HTERT RPE-1 (cell line): Measurements from ENCODE around the gene SETX.

Experiments
- in situ Hi-C: fragments of 300-500 bp; cut with MboI; formaldehyde crosslinking; loops from 4 replicates; pipeline ENCODE4 v1.14.3; 2020; ENCODE audit warnings: low sequenced_read_pairs

SETX gene

GRCh38 chr9:132364068-132364467, 9.3 kb upstream of the SETX start:
- in situ Hi-C loops, result no loop called here

GRCh38 chr9:132357764-132358163, 3.0 kb upstream of the SETX start:
- in situ Hi-C loops, result no loop called here

- in situ Hi-C loops, result no loop called here
Observed at GRCh38 chr9:132356324-132356924, 1.6 kb upstream of the SETX start.

- in situ Hi-C loops, result no loop called here
Observed at GRCh38 chr9:132351404-132352045, 3.3 kb downstream of the SETX start.

GRCh38 chr9:132350861-132351315, 3.9 kb downstream of the SETX start:
- in situ Hi-C loops, result no loop called here

GRCh38 chr9:132348676-132349075, 6.1 kb downstream of the SETX start:
- in situ Hi-C loops, result no loop called here

GRCh38 chr9:132346177-132346576, 8.6 kb downstream of the SETX start:
- in situ Hi-C loops, result no loop called here

GRCh38 chr9:132341177-132341840, 13.5 kb downstream of the SETX start:
- in situ Hi-C loops, result no loop called here

- in situ Hi-C loops, result no loop called here
Observed at GRCh38 chr9:132334364-132334763, 20.4 kb downstream of the SETX start.

GRCh38 chr9:132333556-132333955, 21.2 kb downstream of the SETX start:
- in situ Hi-C loops, result no loop called here

GRCh38 chr9:132328580-132328979, 26.2 kb downstream of the SETX start:
- in situ Hi-C loops, result no loop called here

GRCh38 chr9:132327537-132327936, 27.2 kb downstream of the SETX start:
- in situ Hi-C loops, result no loop called here

- in situ Hi-C loops, result no loop called here
Observed at GRCh38 chr9:132324425-132324824, 30.4 kb downstream of the SETX start.

GRCh38 chr9:132319421-132320110, 35.2 kb downstream of the SETX start:
- in situ Hi-C loops, result no loop called here

- in situ Hi-C loops, result no loop called here
Observed at GRCh38 chr9:132312873-132313272, 41.9 kb downstream of the SETX start.

- in situ Hi-C loops, result no loop called here
Observed at GRCh38 chr9:132312426-132312825, 42.4 kb downstream of the SETX start.

- in situ Hi-C loops, result no loop called here
Observed at GRCh38 chr9:132311978-132312377, 42.8 kb downstream of the SETX start.

- in situ Hi-C loops, result no loop called here
Observed at GRCh38 chr9:132309056-132309455, 45.7 kb downstream of the SETX start.

- in situ Hi-C loops, result no loop called here
Observed at GRCh38 chr9:132301521-132301920, 53.3 kb downstream of the SETX start.

GRCh38 chr9:132299221-132299620, 55.6 kb downstream of the SETX start:
- in situ Hi-C loops, result no loop called here

- in situ Hi-C loops, result no loop called here
Observed at GRCh38 chr9:132295181-132295580, 59.6 kb downstream of the SETX start.
